Measurements from ENCODE around the gene RCOR1.

- no peak for TF ChIP-seq POLR2A (IDR thresholded peaks at IDR 0.05)
- TF ChIP-seq POLR2AphosphoS5 (IDR thresholded peaks at IDR 0.05) = no peak
These were observed 118.8 kb downstream of the RCOR1 start for GRCh38 chr14:102711207-102711606.
